Stimulated activated CD4-positive, alpha-beta T cell treated with anti-CD3 and anti-CD28 coated beads, TNF-alpha, amount 100 ng/mL, for 48 hours (primary cell): ENCODE results near the gene LSM7.

Source experiments
- DNase-seq, 3 donors: peaks; one replicate each; pipeline ENCODE4 v3.0.0-alpha.2; 2020; ENCODE audit warnings: low read depth in 3 of 3

LSM7 gene

GRCh38 chr19:2338055-2338615 is 9.7 kb upstream of the LSM7 start:
- DNase-seq, result no peak

GRCh38 chr19:2337329-2337707 is 8.9 kb upstream of the LSM7 start:
- DNase-seq, result no peak

GRCh38 chr19:2336528-2337328 is 8.3 kb upstream of the LSM7 start:
- DNase-seq, result no peak

DNA sequence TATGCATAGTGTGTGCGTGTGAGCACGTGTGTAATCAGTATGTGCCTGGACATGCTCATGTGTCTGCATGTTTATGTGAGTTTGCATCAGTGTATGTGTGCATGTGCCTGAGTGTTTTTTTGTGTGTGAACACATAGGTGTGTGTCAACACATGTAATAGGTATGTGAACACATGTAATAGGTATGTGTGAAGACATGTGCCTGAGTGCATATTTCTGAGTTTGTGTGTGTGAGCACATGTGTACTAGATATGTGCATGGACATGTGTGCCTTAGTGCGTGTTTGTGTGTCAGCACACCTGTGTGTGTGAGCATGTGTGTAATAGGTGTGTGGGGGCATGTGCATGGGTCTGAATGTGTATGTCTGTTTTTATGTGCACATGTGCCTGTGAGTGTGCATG is 7.5 kb upstream of the LSM7 start:
- DNase-seq, result no peak

GRCh38 chr19:2334986-2335846 is 6.8 kb upstream of the LSM7 start:
- DNase-seq, result no peak

GRCh38 chr19:2334426-2334825 is 6.0 kb upstream of the LSM7 start:
- DNase-seq, result no peak

DNA sequence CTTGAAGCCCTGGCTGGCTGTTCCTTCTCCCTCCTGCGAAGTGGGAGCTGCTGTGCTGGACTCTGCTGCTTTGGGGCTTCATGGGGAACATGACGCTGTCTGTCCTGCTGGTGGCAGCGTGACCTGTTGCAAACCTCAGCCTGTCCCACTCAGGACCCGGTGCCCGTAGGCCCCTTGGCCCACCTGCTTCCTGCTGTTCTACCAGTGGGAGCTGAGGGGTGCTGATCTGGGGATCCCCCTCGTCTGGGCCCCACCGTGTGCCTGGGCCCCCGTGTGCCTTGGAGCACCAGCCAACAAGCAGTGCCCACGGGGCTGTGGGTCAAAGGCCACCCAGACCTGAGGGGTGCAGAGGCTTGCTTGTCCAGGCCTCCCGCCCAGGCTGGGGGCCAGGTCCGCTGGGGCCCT is 5.4 kb upstream of the LSM7 start:
- DNase-seq, result no peak

DNA sequence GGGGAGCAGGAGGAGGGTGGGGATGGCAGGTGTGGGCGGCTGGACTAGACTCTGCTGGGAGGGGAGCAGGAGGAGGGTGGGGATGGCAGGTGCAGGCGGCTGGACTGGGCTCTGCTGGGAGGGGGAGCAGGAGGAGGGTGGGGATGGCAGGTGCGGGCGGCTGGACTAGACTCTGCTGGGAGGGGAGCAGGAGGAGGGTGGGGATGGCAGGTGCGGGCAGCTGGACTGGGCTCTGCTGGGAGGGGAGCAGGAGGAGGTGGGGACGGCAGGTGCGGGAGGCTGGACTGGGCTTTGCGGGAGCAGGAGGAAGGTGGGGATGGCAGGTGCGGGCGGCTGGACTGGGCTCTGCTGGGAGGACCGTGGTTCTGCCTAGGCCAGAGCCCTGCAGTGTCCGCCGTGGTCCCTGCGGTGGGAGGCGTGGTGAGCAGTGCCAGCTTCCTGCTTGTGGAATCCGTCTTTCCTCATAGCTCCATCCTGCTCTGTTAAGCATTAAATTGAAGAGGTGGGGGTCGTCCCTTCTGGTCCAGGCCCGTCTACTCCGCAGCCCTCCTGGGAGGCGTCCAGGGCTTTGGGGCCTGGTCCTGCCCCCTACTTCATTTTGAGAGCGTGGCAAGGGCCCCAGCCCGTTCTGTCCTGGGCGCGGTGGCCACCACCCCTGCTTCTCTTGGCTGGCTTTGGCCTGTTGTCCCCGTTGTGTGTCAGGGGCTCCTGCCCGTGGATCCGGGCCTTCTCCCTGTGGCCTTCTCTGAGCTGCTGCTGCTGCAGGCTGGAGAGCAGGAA is 4.8 kb upstream of the LSM7 start:
- no peak for DNase-seq

- DNase-seq, result no peak
Observed at GRCh38 chr19:2332341-2333026, 4.1 kb upstream of the LSM7 start.

DNA sequence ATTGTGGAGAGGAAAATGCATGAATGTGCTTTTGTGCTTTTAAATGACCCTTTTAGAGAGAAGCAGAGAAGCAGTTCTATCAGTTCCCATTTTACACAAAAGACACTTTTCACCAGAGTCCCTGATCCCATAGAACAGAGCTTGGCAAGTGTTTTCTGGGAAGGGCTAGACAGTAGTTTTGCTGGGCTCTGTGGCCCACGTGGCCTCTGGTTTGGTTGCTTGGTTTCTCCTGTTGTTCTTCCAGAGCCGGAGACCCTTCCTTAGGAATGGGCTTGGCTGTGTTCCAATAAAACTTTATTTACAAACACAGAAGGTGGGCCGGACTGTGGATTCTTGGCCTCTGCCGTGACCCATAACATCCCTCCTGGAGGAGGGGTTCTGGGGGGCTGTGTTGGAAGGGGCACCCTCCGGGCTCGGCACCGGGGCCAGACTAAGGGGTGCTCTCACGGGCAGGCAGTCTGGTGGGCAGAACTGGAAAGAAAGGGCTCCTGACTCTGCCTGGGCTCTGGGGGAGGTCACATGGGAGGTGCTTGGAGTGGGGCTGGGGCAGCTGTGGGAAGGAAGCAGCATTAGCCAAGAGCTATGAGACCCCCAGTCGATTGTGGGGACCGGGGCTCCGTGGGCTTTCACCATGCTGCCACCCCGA is 3.3 kb upstream of the LSM7 start:
- no peak for DNase-seq

GRCh38 chr19:2330632-2331284 is 2.4 kb upstream of the LSM7 start:
- no peak for DNase-seq

- no peak for DNase-seq
Observed at GRCh38 chr19:2330255-2330631, 1.9 kb upstream of the LSM7 start.

DNA sequence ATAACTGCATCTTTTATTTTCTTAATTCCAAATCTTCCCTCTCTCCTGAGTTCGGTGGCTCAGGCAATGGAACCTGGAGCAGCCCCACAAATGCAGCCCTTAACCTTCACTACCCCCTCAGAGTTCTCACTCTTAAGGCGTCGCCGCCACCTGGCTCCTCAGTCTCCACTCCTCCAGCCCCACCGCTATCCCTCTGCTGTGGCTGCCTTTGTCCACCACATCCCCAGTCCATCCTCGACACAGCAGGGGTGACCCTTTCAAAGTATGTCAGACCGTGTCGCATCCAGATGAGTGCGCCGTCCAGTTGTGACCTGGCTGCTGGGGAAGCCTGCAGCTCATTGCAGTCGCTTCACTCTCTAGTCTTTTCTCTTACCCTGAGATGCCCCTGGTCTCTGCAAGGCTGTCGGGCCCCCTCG is 1.1 kb upstream of the LSM7 start:
- DNase-seq, result no peak

GRCh38 chr19:2329149-2329478 is 728 bp upstream of the LSM7 start:
- no peak for DNase-seq

GRCh38 chr19:2327773-2328400 is 499 bp downstream of the LSM7 start:
- DNase-seq, result peak; percentile 30 to 48 (median 33)

GRCh38 chr19:2326699-2327360 is 1.6 kb downstream of the LSM7 start:
- DNase-seq, result no peak

DNA sequence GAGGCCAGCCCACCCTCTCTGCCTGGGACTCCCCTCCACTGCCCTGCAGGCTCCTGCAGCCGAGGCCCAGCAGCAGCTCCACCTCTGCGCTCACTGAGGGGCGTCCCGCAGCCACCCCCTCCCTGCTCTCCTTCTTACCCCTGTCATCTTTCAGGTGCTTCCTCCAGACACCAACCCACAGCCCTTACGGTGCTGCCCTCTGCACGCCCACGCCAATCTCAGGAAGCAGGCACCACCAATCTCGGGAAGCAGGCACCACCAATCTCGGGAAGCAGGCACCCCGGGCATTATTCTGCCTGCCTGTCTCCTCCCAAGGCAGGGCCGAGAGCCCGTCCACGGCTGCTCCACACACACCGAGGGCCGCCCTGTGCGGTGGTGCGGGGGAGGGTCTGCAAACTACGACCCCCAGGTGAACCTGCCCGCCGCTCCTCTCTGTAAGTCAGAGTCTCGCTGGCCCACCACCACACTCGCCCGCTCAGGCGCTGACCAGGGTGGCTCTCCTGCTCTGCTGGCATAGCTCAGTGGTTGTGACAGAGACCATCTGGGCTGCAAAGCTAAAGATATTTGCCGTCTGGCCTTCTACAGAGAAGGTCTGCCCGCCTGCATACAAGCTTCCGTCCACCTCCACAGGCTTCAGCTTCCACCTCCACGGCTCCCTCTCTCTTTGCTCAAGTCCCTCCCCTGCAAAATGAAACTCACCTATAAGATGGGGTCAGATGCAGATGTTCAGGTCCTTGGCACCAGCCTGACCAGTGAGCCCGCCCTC is 2.9 kb downstream of the LSM7 start:
- no peak for DNase-seq

- DNase-seq, result no peak
Observed at GRCh38 chr19:2324220-2324948, 4.0 kb downstream of the LSM7 start.
